C4-2B (cell line): ENCODE data around the gene PCSK1N.

Source experiments
- CTCF ChIP-seq: fragments of 450-650 bp; conservative IDR thresholded peaks from 2 replicates; pipeline ENCODE4 v1.5.1; 2017; ENCODE audit warnings: mild to moderate bottlenecking
- ZFX ChIP-seq: fragments of 450-650 bp; IDR thresholded peaks from 2 replicates; pipeline ENCODE4 v1.6.1; 2017

DNA sequence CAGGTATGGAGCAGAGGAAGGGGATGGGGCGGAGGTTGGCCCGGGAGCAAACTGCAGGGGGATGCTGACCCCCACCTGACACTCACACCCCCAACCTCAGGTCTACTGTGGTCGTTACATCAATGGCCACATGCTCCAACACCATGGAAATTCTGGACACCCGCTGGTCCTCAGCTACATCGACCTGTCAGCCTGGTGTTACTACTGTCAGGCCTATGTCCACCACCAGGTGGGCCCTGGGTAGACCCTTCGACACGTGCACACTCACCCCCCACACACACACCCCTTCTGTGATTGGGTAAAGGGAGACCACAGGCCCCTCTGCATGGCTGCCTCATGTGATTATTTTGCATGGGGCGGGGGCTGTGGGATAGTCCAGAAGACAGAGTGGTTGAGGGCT, 11.3 kb downstream of the PCSK1N start:
- TF ChIP-seq CTCF (no peak), ZFX (no peak)
